Upper lobe of right lung (tissue), 1 donor: ENCODE results near the gene PLEKHG1. TPM values are rescaled to one million over a fixed set of nuclear protein-coding genes. Genes with fewer than 3 reads are reported as not detected.

Experiments
- ATAC-seq: fragments of 200-7000 bp; cut with Tn5 transposase; one replicate; pipeline ENCODE4 v1.9.1; 2020; ENCODE audit warnings: mild to moderate bottlenecking, moderate library complexity
- DNase-seq: peaks from one replicate; pipeline ENCODE4 v3.0.0-alpha.2; 2020
- H3K27ac ChIP-seq: fragments of 200-600 bp; one replicate; pipeline ENCODE4 v1.8.0; 2022
- H3K27me3 ChIP-seq: fragments of 200-600 bp; one replicate; pipeline ENCODE4 v1.8.0; 2022; ENCODE audit warnings: mild to moderate bottlenecking
- H3K36me3 ChIP-seq: fragments of 200-600 bp; one replicate; pipeline ENCODE4 v1.8.0; 2022
- H3K4me1 ChIP-seq: fragments of 200-600 bp; one replicate; pipeline ENCODE4 v1.8.0; 2022
- H3K4me3 ChIP-seq: fragments of 200-600 bp; one replicate; pipeline ENCODE4 v1.8.0; 2022; ENCODE audit warnings: mild to moderate bottlenecking
- H3K9me3 ChIP-seq: fragments of 200-600 bp; one replicate; pipeline ENCODE4 v1.8.0; 2022
- intact Hi-C: fragments of 100-400 bp; cut with DNase I; formaldehyde crosslinking; loops from one replicate; pipeline ENCODE4 v1.11.0; 2022
- total RNA-seq: library from RNA; stranded (reverse); fragmentation: NEBNext Ultra II Directional; extraction: Animal tissue kit (Norgen Biotek cat#: 25700); gene quantifications from one replicate; pipeline ENCODE4 v1.2.1, GENCODE V29; 2021
- TF ChIP-seq, protein P1 (sequence below): fragments of 200-600 bp; IDR thresholded peaks from one replicate; pipeline ENCODE4 v1.8.0; 2022; ENCODE audit warnings: antibody characterized with exemption
- donor health status: DM: no; HTN: yes; CAD: no; lungs with severe emphysema.

PLEKHG1 gene
- total RNA-seq, 1 donor from 2014 or later: 34.6 TPM

DNA sequence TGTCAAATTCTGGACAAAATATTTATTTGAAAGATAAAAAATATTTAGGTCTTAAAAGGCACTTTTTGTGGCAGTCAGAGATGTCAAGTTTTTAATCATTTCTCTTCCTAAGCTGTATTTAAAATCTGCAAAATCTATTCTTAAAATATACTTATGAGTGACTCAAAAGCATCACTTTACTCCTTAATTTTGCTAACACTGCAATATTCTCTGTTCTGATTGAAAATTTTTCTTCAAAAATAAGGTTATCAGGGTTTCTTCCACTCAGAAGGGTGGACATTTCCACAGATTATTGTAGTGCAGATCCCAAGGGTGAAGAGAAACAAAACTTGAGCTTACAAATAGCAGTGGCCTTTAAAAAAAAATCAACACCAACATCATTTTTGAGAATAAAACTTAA, 27.5 kb downstream of the PLEKHG1 start:
- Histone ChIP-seq H3K4me3 (no peak overlapping the region), H3K9me3 (no peaks in the 10 kb centered on the region), H3K27ac (no peak overlapping the region), H3K36me3 (no peaks in the 10 kb centered on the region), H3K4me1 (peaks cover 28% of the 10 kb centered on the region), H3K27me3 (no peaks in the 10 kb centered on the region)
- ATAC-seq (no peak), DNase-seq (no peak)
- intact Hi-C loops: no loop called here
- TF ChIP-seq, protein P1, sequence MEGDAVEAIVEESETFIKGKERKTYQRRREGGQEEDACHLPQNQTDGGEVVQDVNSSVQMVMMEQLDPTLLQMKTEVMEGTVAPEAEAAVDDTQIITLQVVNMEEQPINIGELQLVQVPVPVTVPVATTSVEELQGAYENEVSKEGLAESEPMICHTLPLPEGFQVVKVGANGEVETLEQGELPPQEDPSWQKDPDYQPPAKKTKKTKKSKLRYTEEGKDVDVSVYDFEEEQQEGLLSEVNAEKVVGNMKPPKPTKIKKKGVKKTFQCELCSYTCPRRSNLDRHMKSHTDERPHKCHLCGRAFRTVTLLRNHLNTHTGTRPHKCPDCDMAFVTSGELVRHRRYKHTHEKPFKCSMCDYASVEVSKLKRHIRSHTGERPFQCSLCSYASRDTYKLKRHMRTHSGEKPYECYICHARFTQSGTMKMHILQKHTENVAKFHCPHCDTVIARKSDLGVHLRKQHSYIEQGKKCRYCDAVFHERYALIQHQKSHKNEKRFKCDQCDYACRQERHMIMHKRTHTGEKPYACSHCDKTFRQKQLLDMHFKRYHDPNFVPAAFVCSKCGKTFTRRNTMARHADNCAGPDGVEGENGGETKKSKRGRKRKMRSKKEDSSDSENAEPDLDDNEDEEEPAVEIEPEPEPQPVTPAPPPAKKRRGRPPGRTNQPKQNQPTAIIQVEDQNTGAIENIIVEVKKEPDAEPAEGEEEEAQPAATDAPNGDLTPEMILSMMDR: no peak

DNA sequence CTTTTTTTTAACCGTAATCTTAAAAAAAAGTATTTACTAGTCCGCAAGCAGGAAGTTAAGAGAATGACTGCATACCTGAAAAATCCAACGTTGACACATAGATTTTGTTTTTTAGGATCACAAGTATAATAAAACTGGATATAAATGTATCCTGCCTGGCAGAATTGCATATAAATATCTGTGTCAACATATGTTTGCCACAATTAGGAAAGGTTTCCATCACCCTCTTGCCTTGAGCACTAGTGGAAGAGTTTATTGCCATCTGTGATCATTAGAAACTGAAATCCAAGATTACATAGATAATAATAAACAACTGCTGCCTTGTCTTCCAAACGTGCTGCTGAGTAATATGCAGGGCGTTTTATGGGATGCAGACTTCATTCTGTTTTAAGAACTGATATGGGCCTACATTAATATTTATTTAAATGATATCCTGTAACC, 27.9 kb downstream of the PLEKHG1 start:
- no peak overlapping the region for H3K4me3 ChIP-seq
- no peaks in the 10 kb centered on the region for H3K36me3 ChIP-seq
- ATAC-seq (no peak), DNase-seq (no peak)
- no peak overlapping the region for H3K27ac ChIP-seq
- H3K9me3 ChIP-seq: no peaks in the 10 kb centered on the region
- intact Hi-C loops: no loop called here
- H3K27me3 ChIP-seq: no peaks in the 10 kb centered on the region
- TF ChIP-seq, protein P1: no peak
- H3K4me1 ChIP-seq: peaks cover 33% of the 10 kb centered on the region

DNA sequence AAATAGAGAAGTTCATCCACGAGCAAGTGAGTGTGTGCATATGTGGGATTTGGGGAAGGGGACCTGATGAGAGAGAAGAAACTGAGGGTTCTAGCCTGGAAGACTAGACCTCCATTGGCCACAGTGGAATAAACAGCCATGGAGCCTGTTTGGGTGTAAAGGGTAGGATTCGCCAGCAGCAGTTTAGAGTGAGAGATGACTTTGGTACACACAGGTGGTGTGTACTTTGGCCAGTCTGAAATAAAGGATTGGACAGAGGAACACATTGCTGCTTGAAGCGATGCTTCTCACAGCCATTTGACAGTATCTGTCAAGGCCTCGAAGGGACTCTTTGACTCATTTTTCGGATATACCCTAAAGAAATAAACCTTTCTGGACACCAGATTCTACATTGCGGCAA, 29.2 kb downstream of the PLEKHG1 start:
- DNase-seq (no peak), ATAC-seq (no peak)
- no peaks in the 10 kb centered on the region for H3K36me3 ChIP-seq
- H3K4me3 ChIP-seq: no peak overlapping the region
- intact Hi-C loops: no loop called here
- H3K9me3 ChIP-seq: no peaks in the 10 kb centered on the region
- H3K27ac ChIP-seq: no peak overlapping the region
- H3K4me1 ChIP-seq: peaks cover 32% of the 10 kb centered on the region
- no peaks in the 10 kb centered on the region for H3K27me3 ChIP-seq
- TF ChIP-seq, protein P1: no peak

DNA sequence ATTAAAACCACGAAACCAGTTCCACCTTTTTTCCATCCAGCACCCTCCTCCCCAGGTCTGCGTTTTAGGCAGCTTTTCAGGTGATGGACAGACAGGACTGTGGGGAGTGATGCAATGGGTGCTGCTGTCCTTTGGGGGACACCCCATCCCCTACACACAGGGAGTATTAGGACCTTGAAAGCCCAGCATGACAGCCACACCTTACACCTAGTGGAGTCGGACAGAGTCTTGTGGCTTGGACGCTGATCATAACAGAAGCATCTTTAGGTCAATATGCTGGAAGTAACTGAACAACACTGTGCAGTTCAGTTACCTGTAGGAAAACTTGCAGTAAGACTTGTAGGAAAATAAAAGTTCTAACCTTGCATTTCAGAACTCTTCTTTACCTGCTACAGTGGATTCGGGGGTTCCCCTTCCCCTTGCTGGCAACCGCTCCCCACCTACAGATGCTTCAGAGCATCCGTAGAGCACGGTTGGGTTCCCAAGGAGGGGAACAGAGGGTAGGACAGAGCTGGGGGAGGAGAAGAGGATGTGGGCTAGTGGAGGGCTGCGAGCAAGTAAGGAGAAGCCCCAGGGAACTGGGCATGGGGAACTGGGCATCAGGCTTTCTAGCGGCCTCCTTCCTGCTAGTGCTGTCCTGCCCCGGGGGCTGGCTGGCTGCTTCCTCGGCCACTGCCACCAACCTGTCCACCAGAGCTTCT, 31.7 kb downstream of the PLEKHG1 start:
- no peak overlapping the region for H3K27ac ChIP-seq
- DNase-seq (no peak), ATAC-seq (peak; percentile 20)

DNA sequence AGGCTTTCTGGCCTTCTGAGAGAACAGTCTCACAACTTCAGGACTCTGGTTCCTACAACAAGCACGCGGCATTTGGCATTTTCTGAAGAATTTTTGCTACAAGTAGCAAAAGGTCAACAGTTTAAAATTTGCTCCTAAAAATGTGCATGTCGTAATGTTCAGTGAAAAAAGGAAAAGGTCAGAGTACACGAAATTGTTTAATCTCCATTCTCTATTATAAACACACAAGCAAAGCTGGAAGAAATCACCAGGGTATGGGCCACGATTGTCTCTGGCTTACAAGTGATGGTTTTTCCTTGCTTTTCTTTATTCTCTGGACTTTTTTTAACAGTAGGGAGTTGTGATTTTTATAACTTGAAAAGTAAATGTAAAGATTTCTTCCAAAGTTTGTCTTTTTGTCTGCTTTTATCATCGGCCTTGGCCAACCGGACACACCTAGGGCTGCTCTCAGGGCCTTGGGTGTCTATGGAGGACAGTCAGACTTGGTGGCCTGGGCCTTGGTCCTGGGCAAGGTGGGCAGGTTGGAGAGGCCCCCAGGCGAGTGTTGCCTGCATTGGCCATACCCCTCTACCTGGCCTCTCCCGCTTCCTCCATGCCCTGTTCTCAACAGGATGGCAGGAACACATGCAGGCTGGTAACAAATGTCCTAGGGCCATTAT, 32.4 kb downstream of the PLEKHG1 start:
- Histone ChIP-seq H3K36me3 (no peaks in the 10 kb centered on the region), H3K27ac (peak overlapping the region; percentile 4), H3K9me3 (no peaks in the 10 kb centered on the region), H3K4me1 (peaks cover 28% of the 10 kb centered on the region), H3K4me3 (no peak overlapping the region), H3K27me3 (no peaks in the 10 kb centered on the region)
- ATAC-seq: no peak
- intact Hi-C loops: no loop called here
- TF ChIP-seq, protein P1: no peak
- DNase-seq: no peak

More for the DNA sequence above, 31.7 kb downstream of the PLEKHG1 start:
- Histone ChIP-seq H3K36me3 (no peaks in the 10 kb centered on the region), H3K4me1 (peaks cover 32% of the 10 kb centered on the region), H3K9me3 (no peaks in the 10 kb centered on the region), H3K4me3 (no peak overlapping the region), H3K27me3 (no peaks in the 10 kb centered on the region)
- intact Hi-C loops: no loop called here
- TF ChIP-seq, protein P1: no peak
